ENCODE results near the gene HFE. TPM values are rescaled to one million over a fixed set of nuclear protein-coding genes. Genes with fewer than 3 reads are reported as not detected.

Gene HFE
- total and polyA plus RNA-seq, 10 of the 15 experiments (the other 5 are each of a cell fraction or from before 2014, with no cell fraction given) = 0.52 to 5.9 (median 1.7) TPM

GRCh38 chr6:26071135-26071534 is 16.1 kb upstream of the HFE start:
- Histone ChIP-seq H3K9me3 (replicated peaks; ENCODE audit: control insufficient read depth, insufficient read depth, low read length) (no peaks in the 10 kb centered on the region), H3K36me3 (ENCODE audit: control insufficient read depth in 2 of 2, insufficient read depth in 2 of 2, low read length in 1 of 2) (no peaks in the 10 kb centered on the region), H3K4me1 (ENCODE audit: control insufficient read depth, insufficient read depth, low read length) (no peaks in the 10 kb centered on the region), H4K20me1 (ENCODE audit: control insufficient read depth, insufficient read depth) (no peaks in the 10 kb centered on the region), H3K9ac (ENCODE audit: control insufficient read depth, insufficient read depth, low read length) (no peak overlapping the region), H3K4me2 (ENCODE audit: control insufficient read depth, insufficient read depth) (no peak overlapping the region), H3K4me3 (no peak overlapping the region), H2AFZ (ENCODE audit: control insufficient read depth, low read depth, low read length) (no peak overlapping the region), H3K27ac (ENCODE audit: control insufficient read depth, insufficient read depth) (no peak overlapping the region), H3K79me2 (ENCODE audit: control insufficient read depth, insufficient read depth, low read length) (no peaks in the 10 kb centered on the region), H3K27me3 (replicated peaks in 1 of 2; ENCODE audit: control insufficient read depth in 2 of 2, insufficient read depth in 2 of 2, low read length in 1 of 2) (no peaks in the 10 kb centered on the region)
- RAD21 ChIA-PET (ENCODE audit: unreplicated experiment) = interaction anchor here (14.0 kb wide), 1 partner anchor 27 kb away, joined by 286 read pairs; a partner anchor contains a TSS
- no TSS peak for BruUV-seq (replicated peaks)
- CTCF ChIA-PET = interaction anchor here (23.0 kb wide), 1 partner anchor 24 kb away, joined by 897 read pairs; the partner anchor contains the start of gene HFE
- intact Hi-C loops (cut with micrococcal nuclease; ENCODE audit: unreplicated experiment) (no loop called here), in situ Hi-C loops (cut with MboI) (no loop called here)
- POLR2A ChIA-PET = interaction anchor here (3.2 kb wide), 1 partner anchor 17 kb away, joined by 21 read pairs; the partner anchor contains the start of gene HFE
- WGBS (ENCODE audit: insufficient coverage, insufficient replicate concordance, low lambda C conversion rate, missing lambda C conversion rate) = 54% methylated on average over 7 of the region's 7 CpGs
- DNase-seq (ENCODE audit: low read depth, low spot score) (no peak), FAIRE-seq (no peak), ATAC-seq (no peak)
- no peak for TF ChIP-seq EP300 (IDR thresholded peaks at IDR 0.05; ENCODE audit: borderline replicate concordance in 1 of 2, control insufficient read depth in 1 of 2, low read depth in 2 of 2, low read length in 2 of 2)
- no peak for TF ChIP-seq KDM1A (IDR thresholded peaks at IDR 0.05; ENCODE audit: borderline replicate concordance)
- no peak for TF ChIP-seq ATF3 (IDR thresholded peaks at IDR 0.05; ENCODE audit: borderline replicate concordance, extremely low read depth, low read depth, low read length)
- TF ChIP-seq, protein P1, sequence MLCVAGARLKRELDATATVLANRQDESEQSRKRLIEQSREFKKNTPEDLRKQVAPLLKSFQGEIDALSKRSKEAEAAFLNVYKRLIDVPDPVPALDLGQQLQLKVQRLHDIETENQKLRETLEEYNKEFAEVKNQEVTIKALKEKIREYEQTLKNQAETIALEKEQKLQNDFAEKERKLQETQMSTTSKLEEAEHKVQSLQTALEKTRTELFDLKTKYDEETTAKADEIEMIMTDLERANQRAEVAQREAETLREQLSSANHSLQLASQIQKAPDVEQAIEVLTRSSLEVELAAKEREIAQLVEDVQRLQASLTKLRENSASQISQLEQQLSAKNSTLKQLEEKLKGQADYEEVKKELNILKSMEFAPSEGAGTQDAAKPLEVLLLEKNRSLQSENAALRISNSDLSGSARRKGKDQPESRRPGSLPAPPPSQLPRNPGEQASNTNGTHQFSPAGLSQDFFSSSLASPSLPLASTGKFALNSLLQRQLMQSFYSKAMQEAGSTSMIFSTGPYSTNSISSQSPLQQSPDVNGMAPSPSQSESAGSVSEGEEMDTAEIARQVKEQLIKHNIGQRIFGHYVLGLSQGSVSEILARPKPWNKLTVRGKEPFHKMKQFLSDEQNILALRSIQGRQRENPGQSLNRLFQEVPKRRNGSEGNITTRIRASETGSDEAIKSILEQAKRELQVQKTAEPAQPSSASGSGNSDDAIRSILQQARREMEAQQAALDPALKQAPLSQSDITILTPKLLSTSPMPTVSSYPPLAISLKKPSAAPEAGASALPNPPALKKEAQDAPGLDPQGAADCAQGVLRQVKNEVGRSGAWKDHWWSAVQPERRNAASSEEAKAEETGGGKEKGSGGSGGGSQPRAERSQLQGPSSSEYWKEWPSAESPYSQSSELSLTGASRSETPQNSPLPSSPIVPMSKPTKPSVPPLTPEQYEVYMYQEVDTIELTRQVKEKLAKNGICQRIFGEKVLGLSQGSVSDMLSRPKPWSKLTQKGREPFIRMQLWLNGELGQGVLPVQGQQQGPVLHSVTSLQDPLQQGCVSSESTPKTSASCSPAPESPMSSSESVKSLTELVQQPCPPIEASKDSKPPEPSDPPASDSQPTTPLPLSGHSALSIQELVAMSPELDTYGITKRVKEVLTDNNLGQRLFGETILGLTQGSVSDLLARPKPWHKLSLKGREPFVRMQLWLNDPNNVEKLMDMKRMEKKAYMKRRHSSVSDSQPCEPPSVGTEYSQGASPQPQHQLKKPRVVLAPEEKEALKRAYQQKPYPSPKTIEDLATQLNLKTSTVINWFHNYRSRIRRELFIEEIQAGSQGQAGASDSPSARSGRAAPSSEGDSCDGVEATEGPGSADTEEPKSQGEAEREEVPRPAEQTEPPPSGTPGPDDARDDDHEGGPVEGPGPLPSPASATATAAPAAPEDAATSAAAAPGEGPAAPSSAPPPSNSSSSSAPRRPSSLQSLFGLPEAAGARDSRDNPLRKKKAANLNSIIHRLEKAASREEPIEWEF (IDR thresholded peaks at IDR 0.05; ENCODE audit: insufficient replicate concordance, low read depth, low read length) = no peak
- TF ChIP-seq SUZ12 (IDR thresholded peaks at IDR 0.05; ENCODE audit: unreplicated experiment) = no peak
- no peak for TF ChIP-seq SIN3A (IDR thresholded peaks at IDR 0.05; ENCODE audit: low read depth, low read length)
- no peak for TF ChIP-seq RUNX3 (IDR thresholded peaks at IDR 0.05; ENCODE audit: low read length)
- TF ChIP-seq HDAC6 (IDR thresholded peaks at IDR 0.05; ENCODE audit: unreplicated experiment) = no peak
- SMC1A ChIA-PET (ENCODE audit: uncharacterized antibody, unreplicated experiment) = interaction anchor here (20.1 kb wide), 1 partner anchor 22 kb away, joined by 645 read pairs; the partner anchor contains the start of gene HFE

Measured in GM12878 (cell line).